Measurements from ENCODE around the gene PTPRN2. TPM values are rescaled to one million over a fixed set of nuclear protein-coding genes. Genes with fewer than 3 reads are reported as not detected.

The PTPRN2 gene
- polyA plus RNA-seq, 1 of the 3 experiments (the other 2 are of a cell fraction): 4.0 TPM

- POLR2A ChIA-PET: no interaction called here
- TF ChIP-seq EZH2phosphoT487 (IDR thresholded peaks at IDR 0.05; ENCODE audit: borderline replicate concordance, low read depth) (no peak), REST (IDR thresholded peaks at IDR 0.05; ENCODE audit: low read depth, low read length) (no peak), FOXJ3 (CRISPR knock-in tag; IDR thresholded peaks at IDR 0.05) (no peak), POLR2AphosphoS5 (IDR thresholded peaks at IDR 0.05; ENCODE audit: low read depth, low read length) (no peak), NRF1 (IDR thresholded peaks at IDR 0.05; ENCODE audit: low read depth, low read length) (no peak), CHD2 (IDR thresholded peaks at IDR 0.05; ENCODE audit: low read length, partially characterized antibody) (no peak), YY1 (IDR thresholded peaks at IDR 0.05; ENCODE audit: low read depth) (no peak), RFX5 (IDR thresholded peaks at IDR 0.05; ENCODE audit: low read length) (no peak), SMC3 (IDR thresholded peaks at IDR 0.05; ENCODE audit: low read depth, low read length) (no peak), ELF1 (IDR thresholded peaks at IDR 0.05) (no peak), GABPA (IDR thresholded peaks at IDR 0.05; ENCODE audit: low read depth) (no peak), MAX (IDR thresholded peaks at IDR 0.05; ENCODE audit: low read depth) (no peak), USF1 (IDR thresholded peaks at IDR 0.05; ENCODE audit: borderline replicate concordance, low read depth) (no peak)
These were observed 745.8 kb downstream of the PTPRN2 start for GRCh38 chr7:157841773-157842370.

More at GRCh38 chr7:157841773-157842370, 745.8 kb downstream of the PTPRN2 start:
- no peaks in the 10 kb centered on the region for H3K36me3 ChIP-seq (replicated peaks in 1 of 2; ENCODE audit: control insufficient read depth in 1 of 2, insufficient read depth in 2 of 2, low read length in 1 of 2)
- H3K9me2 ChIP-seq: no peaks in the 10 kb centered on the region
- H3K27ac ChIP-seq (ENCODE audit: low read depth in 2 of 2, low read length in 1 of 2): no peak overlapping the region
- no peaks in the 10 kb centered on the region for H3K4me1 ChIP-seq (ENCODE audit: control insufficient read depth in 1 of 2, insufficient read depth in 2 of 2, low read depth in 1 of 2, low read length in 1 of 2)
- H3K4me3 ChIP-seq (ENCODE audit: low read depth in 2 of 2, low read length in 1 of 2): no peak overlapping the region
- H3K9ac ChIP-seq: no peak overlapping the region
- H3K79me2 ChIP-seq (ENCODE audit: insufficient read depth): no peaks in the 10 kb centered on the region
- no peaks in the 10 kb centered on the region for H4K20me1 ChIP-seq (ENCODE audit: insufficient read depth)
- H3K9me3 ChIP-seq: peaks cover 8% of the 10 kb centered on the region; the same call in 1 of the 2 replicates
- H3K4me2 ChIP-seq: no peak overlapping the region
- H3F3A ChIP-seq (replicated peaks; ENCODE audit: insufficient read depth): no peaks in the 10 kb centered on the region
- CTCF ChIA-PET: no interaction called here
- no peaks in the 10 kb centered on the region for H3K27me3 ChIP-seq (ENCODE audit: insufficient read depth)
- H2AFZ ChIP-seq (ENCODE audit: low read depth): no peak overlapping the region
- DNase-seq: no peak
- 48% methylated on average over 14 of the region's 14 CpGs for WGBS (ENCODE audit: low lambda C conversion rate)
